C1 segment of cervical spinal cord (tissue), 14 donors: ENCODE results near the gene LSS.
"Not testable (repeated sequence)": the region's sequence is repeated elsewhere in the genome, so short reads cannot be mapped to it uniquely, and the experiment has no call there.

Experiments used
- DNase-seq, 14 donors: peaks; one replicate each; lab custom pipeline; 2025; lab: John Stamatoyannopoulos, UW

The LSS gene

DNA sequence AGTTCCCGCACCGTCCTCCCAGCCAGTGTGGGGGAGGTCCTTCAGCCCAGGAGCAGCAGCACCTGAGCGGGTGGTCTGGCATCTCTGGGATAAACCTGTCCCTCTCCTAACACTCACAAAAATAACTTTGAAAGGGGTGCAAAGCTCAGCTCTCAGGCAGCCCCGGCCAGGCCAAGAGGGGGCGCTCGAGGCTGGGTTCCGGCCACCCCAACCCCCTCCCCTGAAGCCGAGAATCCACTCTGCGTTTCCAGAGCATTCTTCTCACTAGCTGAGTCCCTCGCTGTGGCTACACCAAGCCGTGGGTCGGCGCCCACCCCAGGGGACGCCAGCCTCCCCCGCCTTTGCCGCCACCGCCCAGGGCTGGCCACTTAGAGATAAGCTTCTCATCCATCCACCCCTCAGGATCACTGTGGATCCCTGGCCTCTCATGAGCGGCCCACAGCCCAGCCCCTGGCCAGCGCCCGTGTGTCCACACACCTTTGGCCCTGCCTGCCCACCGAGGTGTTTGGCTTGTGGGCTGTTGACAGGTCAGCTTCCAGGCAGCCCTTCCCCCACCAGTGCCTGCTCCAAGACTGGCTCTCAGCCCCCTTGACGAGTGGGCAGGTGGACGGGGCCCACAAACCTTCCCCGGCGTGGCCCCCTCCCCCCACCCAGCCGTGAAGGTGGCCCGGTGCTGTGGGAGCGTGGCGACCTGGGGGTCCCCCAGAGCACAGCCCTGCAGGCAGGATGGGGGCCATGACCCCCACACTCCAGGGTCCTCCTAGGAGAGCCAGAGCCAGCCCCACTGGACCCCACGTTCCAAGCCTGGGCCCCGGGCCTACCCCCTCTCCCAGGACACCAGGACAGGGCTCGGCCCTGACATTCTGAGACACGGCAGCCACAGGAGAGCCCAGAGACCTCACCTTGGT is 75.1 kb downstream of the LSS start:
- DNase-seq = peak in 9 of 14 donors; percentile 6 to 72 (median 32)

DNA sequence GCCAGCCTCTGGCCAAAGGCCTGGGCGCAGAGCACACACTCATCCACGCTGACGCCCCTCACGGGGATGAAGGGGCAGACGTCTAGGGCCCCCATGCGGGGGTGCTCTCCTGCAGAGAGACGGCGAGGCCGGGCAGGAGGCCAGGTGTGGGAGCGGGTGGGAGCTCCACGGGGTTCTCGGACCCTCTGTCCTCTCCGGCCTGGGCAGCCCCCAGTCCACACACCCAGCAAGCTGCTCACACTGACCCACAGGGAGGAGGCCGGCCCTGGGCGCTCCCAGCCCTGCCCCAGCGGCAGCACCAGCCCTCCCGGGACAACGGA is 75.7 kb downstream of the LSS start:
- DNase-seq = no peak

GRCh38 chr21:46151989-46152926 is 76.3 kb downstream of the LSS start:
- no peak for DNase-seq

DNA sequence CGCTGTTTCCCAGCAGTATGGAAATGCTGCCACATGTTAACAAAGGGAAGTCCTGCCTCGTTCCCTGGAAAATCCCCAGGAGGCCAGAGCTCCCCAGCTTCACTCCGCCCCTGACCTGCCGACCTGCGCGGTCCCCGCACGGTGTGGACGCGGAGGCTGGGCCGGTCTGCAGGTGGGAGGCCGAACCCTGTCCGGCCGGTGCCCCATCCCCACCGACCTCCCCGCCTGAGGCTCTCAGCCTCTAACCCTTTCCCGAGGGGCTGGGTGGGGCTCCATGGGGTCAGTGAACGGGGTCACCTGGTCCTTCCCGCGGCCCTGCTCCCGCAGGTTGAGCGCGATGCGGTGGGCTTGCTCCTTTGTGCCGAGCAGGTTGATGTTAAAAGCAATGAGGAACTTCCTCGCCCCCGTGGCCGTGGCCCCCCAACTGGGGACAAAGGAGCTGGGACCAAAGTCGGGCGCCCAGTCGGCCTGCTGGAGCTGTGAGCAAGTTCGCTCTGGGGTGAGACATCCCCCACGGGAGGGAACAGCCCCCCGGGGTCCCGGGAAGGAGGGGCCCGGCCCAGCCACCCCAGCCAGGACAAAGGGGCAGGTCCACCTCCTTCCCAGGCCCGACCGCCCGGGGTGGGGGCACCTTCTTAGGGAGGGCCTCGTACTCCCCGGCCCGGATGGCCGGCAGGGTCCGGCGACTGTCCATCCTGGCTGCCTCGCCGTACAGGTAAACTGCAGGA is 77.1 kb downstream of the LSS start:
- no peak for DNase-seq

DNA sequence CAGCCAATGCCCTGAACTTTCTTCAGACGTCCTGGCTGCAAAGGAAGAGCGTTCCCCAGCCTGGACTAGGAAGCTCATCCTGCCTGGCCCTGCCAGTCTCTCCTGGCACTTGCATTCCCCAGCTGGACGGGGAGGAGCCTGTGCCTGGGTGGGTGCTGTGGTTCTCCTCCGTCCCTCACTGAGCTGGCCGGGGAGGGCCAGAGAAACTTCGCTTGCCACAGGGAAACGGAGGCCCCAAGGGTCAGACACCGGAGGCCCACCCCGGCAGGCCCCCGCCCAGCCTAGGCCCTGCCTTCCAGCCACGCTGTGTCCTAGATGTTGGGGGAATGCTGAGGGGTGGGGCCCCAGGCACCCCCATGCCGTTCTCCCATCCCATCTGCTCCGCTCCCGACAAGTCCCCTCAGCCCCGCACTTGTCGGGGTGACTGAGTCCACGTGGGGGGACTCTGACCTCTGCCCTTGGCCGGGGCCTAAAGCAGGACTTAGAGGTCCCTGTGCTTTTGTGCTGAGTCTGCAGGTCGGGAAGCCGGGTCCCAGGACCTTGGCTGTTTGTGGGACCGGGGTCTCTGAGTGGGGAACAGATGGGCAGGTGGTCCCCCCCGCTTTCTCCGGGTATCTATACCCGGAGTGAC is 78.0 kb downstream of the LSS start:
- DNase-seq = no peak

- no peak for DNase-seq
Observed at GRCh38 chr21:46150073-46150472, 78.5 kb downstream of the LSS start.

DNA sequence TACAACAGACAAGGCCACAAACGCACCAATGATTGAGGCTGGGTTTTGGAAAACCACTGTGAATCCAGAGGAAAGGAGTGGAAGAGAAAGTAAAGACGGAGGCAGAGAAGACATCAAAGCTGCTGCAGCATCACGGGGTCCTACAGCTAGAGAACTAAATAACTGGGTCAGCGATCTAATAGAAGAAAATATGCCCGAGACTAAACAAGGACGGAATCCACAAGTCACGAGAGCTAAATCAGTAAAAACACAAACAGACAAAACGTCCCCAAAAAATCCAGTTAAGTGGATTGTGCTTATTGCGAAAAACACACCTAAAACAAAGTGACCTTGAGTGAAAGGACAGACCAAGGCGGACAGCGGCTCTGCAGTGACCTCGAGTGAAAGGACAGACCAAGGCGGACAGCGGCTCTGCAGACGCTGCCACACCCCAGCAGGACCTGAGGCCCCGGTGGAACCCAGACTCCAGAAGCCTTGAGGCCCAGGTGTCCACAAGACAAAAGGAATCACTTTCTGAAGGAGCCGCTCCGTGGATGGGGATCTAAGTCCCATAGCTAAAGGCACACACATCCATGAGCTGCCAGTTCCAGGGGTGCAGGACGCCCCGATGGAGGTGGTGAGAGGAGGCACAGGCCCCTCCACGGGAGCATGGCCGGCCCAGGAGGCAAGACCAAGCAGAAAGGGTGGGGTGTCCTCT is 79.2 kb downstream of the LSS start:
- DNase-seq = no peak

DNA sequence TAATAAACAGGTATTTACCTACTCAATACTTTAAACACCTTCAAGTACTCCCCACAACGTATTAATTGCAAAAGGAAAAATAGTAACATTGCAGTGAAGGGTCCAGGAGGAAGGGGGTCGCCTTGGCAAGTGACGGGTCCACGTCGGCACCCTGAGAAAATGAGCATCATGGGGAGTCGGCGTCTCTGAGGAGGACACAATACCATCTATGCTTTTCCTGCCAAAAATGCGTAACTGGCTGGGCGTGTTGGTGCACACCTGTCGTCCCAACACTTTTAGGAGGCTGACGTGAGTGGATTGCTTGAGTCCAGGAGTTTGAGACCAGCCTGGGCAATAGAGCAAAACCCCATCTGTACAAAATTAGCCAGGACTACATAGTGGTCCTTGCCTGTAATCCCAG is 80.5 kb downstream of the LSS start:
- no peak for DNase-seq

DNA sequence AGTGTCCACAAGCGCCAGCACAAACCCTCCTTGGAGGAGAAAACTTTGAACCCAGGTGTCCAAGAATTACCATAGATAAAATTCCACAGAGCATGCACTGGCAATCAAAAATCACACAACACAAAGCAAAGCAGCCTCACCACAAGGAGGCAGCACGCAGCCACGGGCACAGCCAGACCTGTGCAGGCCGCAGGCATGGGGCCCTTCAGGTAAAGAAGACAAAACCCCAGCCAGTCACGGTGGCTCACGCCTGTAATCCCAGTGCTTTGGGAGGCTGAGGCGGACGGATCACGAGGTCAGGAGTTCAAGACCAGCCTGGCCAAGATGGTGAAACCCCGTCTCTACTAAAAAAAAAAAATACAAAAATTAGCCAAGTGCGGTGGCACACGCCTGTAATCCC is 81.1 kb downstream of the LSS start:
- not testable (repeated sequence) for DNase-seq

DNA sequence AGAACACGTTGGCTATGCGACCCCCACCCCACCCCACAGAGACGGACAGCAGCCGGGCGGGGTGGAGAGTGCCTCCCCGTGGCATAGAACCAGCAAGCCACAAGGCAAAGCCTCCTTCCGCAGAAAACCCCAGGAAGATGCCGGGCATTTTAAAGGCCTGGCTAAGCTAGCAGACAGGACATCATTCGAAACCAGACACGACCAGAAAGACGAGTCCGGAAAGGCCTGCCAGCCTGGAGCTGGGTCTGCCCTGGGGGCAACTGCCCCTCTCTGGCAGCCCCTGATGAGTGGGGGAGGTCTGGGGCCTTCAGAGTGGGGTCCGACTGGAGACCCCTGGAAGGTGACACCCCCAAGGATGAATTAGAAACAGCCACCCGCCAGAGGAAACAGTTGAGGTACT is 81.7 kb downstream of the LSS start:
- no peak for DNase-seq

DNA sequence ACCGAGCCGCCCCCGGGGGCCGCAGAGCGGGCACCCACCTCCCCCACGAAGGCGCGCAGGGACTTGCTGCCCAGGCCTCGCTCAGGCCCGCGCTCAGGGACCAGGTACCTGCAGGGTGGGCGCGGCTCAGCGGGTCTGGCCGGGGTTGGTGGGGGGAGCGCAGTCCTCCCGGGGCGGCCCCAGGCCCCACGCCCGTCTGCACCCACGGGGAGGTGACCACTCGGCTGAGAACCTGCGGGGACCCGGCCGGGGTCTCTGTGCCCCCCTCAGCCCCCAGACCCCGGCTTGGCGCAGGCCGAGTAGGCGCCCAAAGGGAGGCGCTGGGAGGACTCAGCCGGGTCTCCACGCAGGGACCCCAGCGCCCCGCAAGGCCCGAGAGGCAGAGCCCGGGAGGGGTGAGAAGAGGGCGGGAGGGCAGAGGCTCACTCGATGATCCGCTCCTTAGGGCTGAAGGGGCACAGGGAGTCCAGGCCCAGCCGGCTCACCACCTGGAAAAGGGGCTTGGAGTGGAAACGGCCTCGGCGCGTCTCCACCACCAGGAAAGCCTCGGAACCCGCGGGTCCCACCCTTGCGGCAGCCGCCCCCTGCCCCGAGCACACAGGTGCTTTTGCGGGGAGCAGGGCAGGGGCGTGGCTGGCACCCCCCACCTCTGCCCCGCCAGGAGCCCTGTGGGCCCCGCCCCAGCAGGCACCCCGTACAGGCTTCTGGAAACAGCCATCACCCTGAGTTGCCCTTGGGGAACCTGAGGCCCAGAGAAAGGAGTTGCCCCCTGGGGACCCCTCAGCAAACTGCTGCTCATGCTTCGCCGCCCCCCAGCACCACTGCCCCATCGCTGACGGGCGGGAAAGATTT is 82.5 kb downstream of the LSS start:
- DNase-seq = no peak

- no peak for DNase-seq
Observed at GRCh38 chr21:46145159-46145839, 83.3 kb downstream of the LSS start.

DNA sequence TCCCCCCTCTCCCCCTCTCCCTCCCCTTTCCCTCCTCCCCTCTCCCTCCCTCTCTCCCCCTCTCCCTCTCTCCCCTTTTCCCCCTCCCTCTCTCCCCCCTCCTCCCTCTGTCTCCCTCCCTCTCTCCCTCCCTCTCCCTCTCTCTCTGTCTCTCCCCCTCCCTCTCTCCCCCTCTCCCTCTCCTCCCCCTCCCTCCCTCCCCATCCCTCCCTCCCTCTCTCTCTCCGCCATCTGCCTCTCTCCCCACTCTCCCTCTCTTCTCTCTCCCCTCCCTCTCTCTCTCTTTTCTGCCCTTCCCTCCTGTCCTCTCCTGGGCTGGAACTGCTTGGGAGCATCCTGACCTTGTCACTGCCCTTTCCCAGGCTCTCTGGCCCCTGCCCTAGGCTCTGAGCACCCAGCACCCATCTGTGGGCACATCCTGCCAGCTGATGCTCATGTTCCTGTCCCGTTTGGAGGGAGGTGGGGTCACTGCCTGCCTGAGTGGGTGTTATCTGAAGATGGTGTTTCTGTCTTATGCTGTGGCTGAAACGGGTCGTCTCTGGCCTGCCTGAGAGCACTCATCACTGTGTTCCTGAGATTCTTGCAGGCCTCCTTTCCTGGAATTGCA is 84.0 kb downstream of the LSS start:
- DNase-seq = peak in 1 of 14 donors; percentile 8

GRCh38 chr21:46142582-46143473 is 85.7 kb downstream of the LSS start:
- no peak for DNase-seq

- no peak for DNase-seq
Observed at GRCh38 chr21:46141767-46142581, 86.6 kb downstream of the LSS start.

GRCh38 chr21:46140352-46141003 is 88.1 kb downstream of the LSS start:
- not testable (repeated sequence) for DNase-seq
